HepG2 (cell line): Measurements from ENCODE around the gene GPR152. TPM values are rescaled to one million over a fixed set of nuclear protein-coding genes. Genes with fewer than 3 reads are reported as not detected.

ENCODE experiments used
- ATAC-seq: fragments of 200-7000 bp; cut with Tn5 transposase; 3 replicates; pipeline ENCODE4 v1.9.1; 2020; ENCODE audit warnings: mild to moderate bottlenecking, moderate library complexity
- BruUV-seq: library from RNA; stranded (reverse); fragments of 400-500 nt; replicated peaks from 2 replicates; lab custom pipeline; 2021; lab: Mats Ljungman, UMichigan
- CTCF ChIA-PET: fragments of 300-600 bp; formaldehyde crosslinking; extraction: SDS; loops from one replicate; lab custom pipeline; 2021; ENCODE audit warnings: low total read pairs, inconsistent platforms, low intra/inter-chr PET ratio; lab: Yijun Ruan, JAX
- POLR2A ChIA-PET: fragments of 350-600 bp; sonication (Branson Sonifier 250); formaldehyde crosslinking; loops from one replicate; lab custom pipeline; 2020; ENCODE audit warnings: antibody characterized with exemption, inconsistent platforms; lab: Yijun Ruan, JAX
- DNase-seq: peaks from one replicate; pipeline ENCODE4 v3.0.0-alpha.2; 2015; ENCODE audit warnings: low spot score
- FAIRE-seq: peaks from 3 replicates; lab custom pipeline; 2011; peaks lifted over from hg19 to GRCh38; lab: Jason Lieb, UNC
- H2AFZ ChIP-seq: one replicate; pipeline ENCODE4 v1.6.1; 2011; ENCODE audit warnings: low read length, inconsistent platforms
- H3K27ac ChIP-seq: fragments of 300-600 bp; 3 replicates; pipeline ENCODE4 v1.8.0; 2011; ENCODE audit warnings: mixed run types, mild to moderate bottlenecking, mixed read lengths, low read length, inconsistent platforms; ENCODE audit not compliant: insufficient read depth; ENCODE audit errors: extremely low read length
- H3K27me3 ChIP-seq, 2 experiments: fragments of 200-600 bp in 1 of 2; 2 replicates in 1 of 2; 3 replicates in 1 of 2; pipeline versions ENCODE4 v1.6.0 to v1.8.0; 2011; ENCODE audit warnings: low read length in 2 of 2, mild to moderate bottlenecking in 2 of 2, moderate library complexity in 2 of 2, inconsistent platforms in 1 of 2; ENCODE audit not compliant: insufficient read depth in 2 of 2, control insufficient read depth in 1 of 2
- H3K36me3 ChIP-seq, 2 experiments: fragments of 200-600 bp in 1 of 2; replicated peaks in 1 of 2; 2 replicates in 1 of 2; 3 replicates in 1 of 2; pipeline versions ENCODE4 v1.5.1 to v1.8.0; 2011; ENCODE audit warnings: low read length in 2 of 2, inconsistent platforms in 1 of 2; ENCODE audit not compliant: insufficient read depth in 2 of 2, control insufficient read depth in 1 of 2
- H3K4me1 ChIP-seq: 2 replicates; pipeline ENCODE4 v1.5.1; 2012; ENCODE audit warnings: low read length, inconsistent platforms; ENCODE audit not compliant: insufficient read depth
- H3K4me2 ChIP-seq: 2 replicates; pipeline ENCODE4 v1.6.0; 2011; ENCODE audit warnings: low read depth, low read length, inconsistent platforms
- H3K4me3 ChIP-seq, 3 experiments: fragments of 200-600 bp in 1 of 3; sonication (generic), shearing (Covaris generic) in 1 of 3; replicated peaks in 1 of 3; 2 replicates each; pipeline ENCODE4 v1.5.1; 2011 to 2016; ENCODE audit warnings: low read length in 3 of 3, inconsistent platforms in 2 of 3, low read depth in 2 of 3, mild to moderate bottlenecking in 2 of 3, control low read depth in 1 of 3, mixed read lengths in 1 of 3; ENCODE audit not compliant: insufficient read depth in 1 of 3
- H3K79me2 ChIP-seq: one replicate; pipeline ENCODE4 v1.6.1; 2011; ENCODE audit warnings: low read length, inconsistent platforms; ENCODE audit not compliant: insufficient read depth
- H3K9ac ChIP-seq: 2 replicates; pipeline ENCODE4 v1.6.0; 2011; ENCODE audit warnings: mild to moderate bottlenecking, low read depth, low read length, inconsistent platforms; ENCODE audit not compliant: insufficient read depth
- H3K9me3 ChIP-seq: 2 replicates; pipeline ENCODE4 v1.5.1; 2012; ENCODE audit warnings: mild to moderate bottlenecking, low read length
- H4K20me1 ChIP-seq: 2 replicates; pipeline ENCODE4 v1.6.0; 2011; ENCODE audit warnings: inconsistent platforms, mild to moderate bottlenecking, low read length, moderate library complexity; ENCODE audit not compliant: insufficient read depth
- ARID4A ChIP-seq: sonication (generic); formaldehyde crosslinking; IDR thresholded peaks from 2 replicates; pipeline ENCODE4 v1.5.0; 2020; ENCODE audit warnings: mild to moderate bottlenecking, missing genetic modification reagents, borderline replicate concordance
- CBFB ChIP-seq: sonication (generic); formaldehyde crosslinking; IDR thresholded peaks from 2 replicates; pipeline ENCODE4 v1.4.0; 2020; ENCODE audit warnings: missing genetic modification reagents
- LCORL ChIP-seq, 2 experiments: fragments of 450-650 bp in 1 of 2; sonication (generic) in 1 of 2; formaldehyde crosslinking in 1 of 2; IDR thresholded peaks; 2 replicates each; pipeline versions ENCODE4 v1.5.0 to v1.6.1; 2017 to 2020; ENCODE audit warnings: antibody characterized with exemption in 1 of 2, missing genetic modification reagents in 1 of 2
- MXD3 ChIP-seq: IDR thresholded peaks from 2 replicates; pipeline ENCODE4 v1.6.1; 2016; ENCODE audit warnings: mild to moderate bottlenecking, missing biosample characterization, missing genetic modification reagents
- MYNN ChIP-seq: sonication (generic); formaldehyde crosslinking; IDR thresholded peaks from 2 replicates; pipeline ENCODE4 v1.4.0; 2020; ENCODE audit warnings: mild to moderate bottlenecking, low read depth, missing genetic modification reagents
- PATZ1 ChIP-seq: sonication (generic); formaldehyde crosslinking; IDR thresholded peaks from 2 replicates; pipeline ENCODE4 v1.4.0; 2020; ENCODE audit warnings: missing genetic modification reagents
- TBX3 ChIP-seq: fragments of 450-650 bp; IDR thresholded peaks from 2 replicates; pipeline ENCODE4 v1.6.1; 2017; ENCODE audit warnings: antibody characterized with exemption, mild to moderate bottlenecking, inconsistent platforms, borderline replicate concordance
- TOE1 ChIP-seq: sonication (generic); formaldehyde crosslinking; IDR thresholded peaks from 2 replicates; pipeline ENCODE4 v1.4.0; 2020; ENCODE audit warnings: mild to moderate bottlenecking, missing genetic modification reagents
- ZNF280B ChIP-seq: sonication (generic); formaldehyde crosslinking; IDR thresholded peaks from 2 replicates; pipeline ENCODE4 v1.5.0; 2020; ENCODE audit warnings: missing genetic modification reagents, mild to moderate bottlenecking, borderline replicate concordance
- ZNF564 ChIP-seq: sonication (generic); formaldehyde crosslinking; IDR thresholded peaks from 2 replicates; pipeline ENCODE4 v1.8.1; 2023; ENCODE audit warnings: mild to moderate bottlenecking, missing genetic modification reagents
- ZNF574 ChIP-seq: sonication (generic); formaldehyde crosslinking; IDR thresholded peaks from 2 replicates; pipeline ENCODE4 v1.4.0; 2020; ENCODE audit warnings: missing genetic modification reagents
- ZSCAN25 ChIP-seq: sonication (generic); formaldehyde crosslinking; IDR thresholded peaks from 2 replicates; pipeline ENCODE4 v1.8.0; 2022; ENCODE audit warnings: mild to moderate bottlenecking, missing genetic modification reagents
- WGBS: methylation state at CpG from one replicate; pipeline ENCODE4 v1.1.6; 2017; ENCODE audit warnings: low lambda C conversion rate; 5-methylcytosine and 5-hydroxymethylcytosine counted together
- in situ Hi-C: cut with HindIII; loops from 2 replicates; pipeline ENCODE4 v1.10.0; 2017; ENCODE audit warnings: low pct_unique_long_range_greater_than_20kb; ENCODE audit not compliant: extremely low pct_ligation_motif_present
- intact Hi-C: fragments of 100-400 bp; cut with micrococcal nuclease; formaldehyde crosslinking; loops from one replicate; pipeline ENCODE4 v1.10.0; 2022; ENCODE audit not compliant: unreplicated experiment
- polyA plus RNA-seq, 8 experiments: library from polyadenylated mRNA; depleted of rRNA in 3 of 8; stranded (reverse) in 7 of 8; unstranded in 1 of 8; fragments of >200 nt; fragmentation: Illumina TruSeq in 4 of 8; extraction: Trizol in 4 of 8; gene quantifications; 2 replicates each; pipeline versions ENCODE4 v1.2.1 to v1.2.3, GENCODE V29; 2011 to 2016; ENCODE audit warnings: low read depth in 4 of 8, missing spikeins in 1 of 8, mixed read lengths in 1 of 8; ENCODE audit not compliant: insufficient read depth in 1 of 8
- total RNA-seq, 5 experiments: library from RNA; depleted of rRNA; stranded (reverse); fragments of >200 nt; fragmentation: Illumina TruSeq; extraction: Trizol; gene quantifications; 2 replicates each; pipeline ENCODE4 v1.2.3, GENCODE V29; 2016; ENCODE audit warnings: low read depth in 1 of 5

Gene GPR152
- total and polyA plus RNA-seq, 2 of the 13 experiments (the other 11 are each of a cell fraction or from before 2014, with no cell fraction given) = not detected

- no peaks in the 10 kb centered on the region for H3K36me3 ChIP-seq
- no peaks in the 10 kb centered on the region for H4K20me1 ChIP-seq
- no peaks in the 10 kb centered on the region for H3K79me2 ChIP-seq
- ChIA-PET CTCF (no interaction called here), POLR2A (interaction anchor here (0.7 to 7.4 kb wide), 6 partner anchors 9 to 132 kb away, joined by 3 to 78 read pairs (median 6); partner anchors contain the start of genes AIP, PPP1CA and TBC1D10C)
- peak overlapping the region; percentile 57 for H3K9ac ChIP-seq
- peak overlapping the region; percentile 80 for H3K4me2 ChIP-seq
- intact Hi-C loops = no loop called here
- peaks cover 5 to 38% of the 10 kb centered on the region in 2 experiments; a peak in 4 of 5 replicates for H3K27me3 ChIP-seq
- in situ Hi-C loops = no loop called here
- WGBS = 59% methylated on average over 4 of the region's 15 CpGs
- no peak for ATAC-seq
- H3K4me1 ChIP-seq = peaks cover 67% of the 10 kb centered on the region
- no peaks in the 10 kb centered on the region for H3K9me3 ChIP-seq
- no TSS peak for BruUV-seq
- FAIRE-seq = no peak
- H3K27ac ChIP-seq = no peak overlapping the region
- H2AFZ ChIP-seq = no peak overlapping the region
- DNase-seq = no peak
- peak overlapping the region in 2 of 3 experiments; percentile 53 to 70; a peak in 5 of 6 replicates for H3K4me3 ChIP-seq
- no peak for TF ChIP-seq ZSCAN25 (CRISPR knock-in tag)
- TF ChIP-seq TOE1 (CRISPR knock-in tag) = no peak
- no peak for TF ChIP-seq ZNF564 (CRISPR knock-in tag)
- TF ChIP-seq ZNF574 (CRISPR knock-in tag) = no peak
- TF ChIP-seq MYNN (CRISPR knock-in tag) = no peak
- no peak for TF ChIP-seq CBFB (CRISPR knock-in tag)
- 0 out of 2 replicates have a peak, but pooled peaks have one; percentile 2 for TF ChIP-seq ARID4A (CRISPR knock-in tag)
- no peak for TF ChIP-seq TBX3
- no peak for TF ChIP-seq ZNF280B (CRISPR knock-in tag)
- 0 out of 2 replicates have a peak, but pooled peaks have one; percentile 11 for TF ChIP-seq PATZ1
- TF ChIP-seq MXD3 (CRISPR knock-in tag) = no peak
- no peak for TF ChIP-seq LCORL (IDR thresholded peaks at IDR 0.05)
- TF ChIP-seq LCORL (CRISPR knock-in tag; IDR thresholded peaks at IDR 0.05) = no peak
These were observed 32.3 kb downstream of the GPR152 start for GRCh38 chr11:67420147-67420645.
